GM10266 (cell line): Measurements from ENCODE around the gene CMIP.
"Not testable (repeated sequence)": the region's sequence is repeated elsewhere in the genome, so short reads cannot be mapped to it uniquely, and the experiment has no call there.

ENCODE experiments used
- DNase-seq: peaks from one replicate; pipeline ENCODE4 v3.0.0; 2012; ENCODE audit errors: extremely low spot score
- TF ChIP-seq, protein P1 (sequence below): IDR thresholded peaks from 2 replicates; pipeline ENCODE4 v1.5.1; 2012; ENCODE audit warnings: mild to moderate bottlenecking, low read depth; ENCODE audit not compliant: control insufficient read depth, insufficient read depth; ENCODE audit errors: missing control alignments

Gene CMIP

DNA sequence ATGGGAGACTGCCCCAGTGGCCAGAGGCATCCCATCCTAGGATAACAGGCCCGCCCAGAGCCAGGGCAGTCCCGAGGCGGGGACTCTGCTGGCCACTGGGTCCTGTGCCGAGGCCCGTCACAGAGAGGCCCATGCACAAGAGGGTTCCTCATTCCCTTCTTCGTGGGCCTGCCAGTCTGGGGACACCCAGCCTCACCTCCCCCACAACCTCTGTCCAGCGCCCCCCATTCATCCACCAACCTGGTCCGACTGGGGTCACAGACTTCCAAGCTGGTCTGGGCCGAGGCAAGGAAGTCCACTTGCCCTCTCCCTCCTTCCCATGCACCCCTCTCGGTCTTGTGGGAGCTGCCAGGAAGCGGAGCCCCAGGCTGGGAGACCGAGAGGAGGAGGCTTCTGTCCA, 240.3 kb downstream of the CMIP start:
- no peak for DNase-seq
- TF ChIP-seq, protein P1, sequence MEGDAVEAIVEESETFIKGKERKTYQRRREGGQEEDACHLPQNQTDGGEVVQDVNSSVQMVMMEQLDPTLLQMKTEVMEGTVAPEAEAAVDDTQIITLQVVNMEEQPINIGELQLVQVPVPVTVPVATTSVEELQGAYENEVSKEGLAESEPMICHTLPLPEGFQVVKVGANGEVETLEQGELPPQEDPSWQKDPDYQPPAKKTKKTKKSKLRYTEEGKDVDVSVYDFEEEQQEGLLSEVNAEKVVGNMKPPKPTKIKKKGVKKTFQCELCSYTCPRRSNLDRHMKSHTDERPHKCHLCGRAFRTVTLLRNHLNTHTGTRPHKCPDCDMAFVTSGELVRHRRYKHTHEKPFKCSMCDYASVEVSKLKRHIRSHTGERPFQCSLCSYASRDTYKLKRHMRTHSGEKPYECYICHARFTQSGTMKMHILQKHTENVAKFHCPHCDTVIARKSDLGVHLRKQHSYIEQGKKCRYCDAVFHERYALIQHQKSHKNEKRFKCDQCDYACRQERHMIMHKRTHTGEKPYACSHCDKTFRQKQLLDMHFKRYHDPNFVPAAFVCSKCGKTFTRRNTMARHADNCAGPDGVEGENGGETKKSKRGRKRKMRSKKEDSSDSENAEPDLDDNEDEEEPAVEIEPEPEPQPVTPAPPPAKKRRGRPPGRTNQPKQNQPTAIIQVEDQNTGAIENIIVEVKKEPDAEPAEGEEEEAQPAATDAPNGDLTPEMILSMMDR = no peak

DNA sequence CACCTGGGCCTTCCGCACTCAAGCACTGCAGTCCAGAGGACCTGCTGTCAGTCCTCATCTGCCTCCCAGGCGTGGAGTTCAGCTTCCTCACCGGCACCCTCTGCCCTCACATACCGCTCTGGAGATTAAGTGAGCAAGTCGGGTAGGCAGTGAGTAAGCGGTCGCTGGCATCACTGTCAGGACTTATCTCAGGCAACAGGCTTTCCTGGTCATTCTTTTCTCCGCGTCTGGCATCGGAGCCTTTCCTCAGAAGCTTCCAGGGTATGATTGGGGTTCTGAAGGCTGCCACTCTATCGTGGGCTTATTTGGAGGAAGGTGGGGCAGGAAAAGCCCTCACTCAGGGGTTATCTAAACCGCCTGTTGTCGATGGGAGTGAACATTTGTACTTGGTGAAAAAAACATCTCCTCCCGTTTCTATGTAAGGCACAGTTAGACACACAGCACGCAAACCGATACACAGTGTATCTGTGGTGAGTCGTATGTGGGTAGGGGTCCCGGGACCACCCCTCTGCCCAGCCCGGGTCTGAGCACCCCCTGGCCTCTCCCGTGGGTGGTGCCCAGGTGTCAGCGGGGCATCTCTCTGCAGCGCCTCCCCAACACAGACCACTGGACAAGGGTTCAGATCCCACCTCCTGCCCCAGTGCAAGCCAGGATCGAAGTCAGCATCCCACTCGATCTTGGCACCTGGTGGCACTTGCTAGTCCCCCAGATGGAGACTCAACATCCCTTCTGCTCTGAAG, 242.0 kb downstream of the CMIP start:
- DNase-seq = no peak
- TF ChIP-seq, protein P1 = no peak

DNA sequence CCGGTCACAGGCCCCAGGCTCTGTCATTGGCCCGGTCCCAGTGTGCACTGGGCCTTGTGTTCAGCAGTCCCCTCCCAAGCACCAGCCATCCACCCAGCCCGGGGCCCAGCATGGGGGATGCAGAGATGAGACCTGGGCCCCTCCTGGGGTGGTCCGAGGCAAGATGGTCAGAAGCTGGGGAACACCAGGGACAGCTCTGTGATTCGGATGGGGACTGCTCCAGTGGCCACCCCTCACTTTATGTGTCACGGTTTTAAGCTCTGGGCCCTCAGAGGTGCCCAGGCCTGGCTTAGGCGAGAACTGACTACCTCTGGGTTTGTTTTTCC, 242.5 kb downstream of the CMIP start:
- TF ChIP-seq, protein P1 = no peak
- no peak for DNase-seq

DNA sequence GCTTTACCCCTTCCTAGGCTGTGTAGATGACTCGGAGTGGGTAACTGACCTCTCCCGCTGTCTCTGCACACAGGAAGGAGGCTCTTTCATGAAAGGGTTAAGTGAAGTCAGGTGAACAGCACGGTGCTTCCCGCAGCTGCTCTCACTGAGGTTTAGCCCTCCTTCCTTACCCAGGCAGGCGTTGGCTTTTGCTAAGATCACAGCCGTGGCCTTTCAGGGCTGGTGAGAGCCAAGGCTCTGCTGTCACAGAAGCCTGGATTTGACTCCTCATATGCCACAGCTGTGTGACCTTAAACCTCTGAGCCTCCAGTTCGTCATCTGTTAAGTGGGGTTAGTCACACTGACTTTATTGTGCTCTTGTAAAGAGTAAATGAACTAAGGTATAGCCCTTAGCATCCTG, 243.6 kb downstream of the CMIP start:
- no peak for DNase-seq
- TF ChIP-seq, protein P1 = no peak

DNA sequence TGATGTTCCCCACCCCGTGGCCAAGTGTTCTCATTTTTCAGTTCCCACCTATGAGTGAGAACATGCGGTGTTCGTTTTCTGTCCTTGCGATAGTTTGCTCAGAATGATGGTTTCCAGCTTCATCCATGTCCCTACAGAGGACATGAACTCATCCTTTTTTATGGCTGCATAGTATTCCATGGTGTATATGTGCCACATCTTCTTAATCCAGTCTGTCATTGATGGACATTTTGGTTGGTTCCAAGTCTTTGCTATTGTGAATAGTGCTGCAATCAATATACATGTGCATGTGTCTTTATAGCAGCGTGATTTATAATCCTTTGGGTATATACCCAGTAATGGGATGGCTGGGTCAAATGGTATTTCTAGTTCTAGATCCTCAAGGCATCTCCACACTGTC, 244.2 kb downstream of the CMIP start:
- not testable (repeated sequence) for DNase-seq

DNA sequence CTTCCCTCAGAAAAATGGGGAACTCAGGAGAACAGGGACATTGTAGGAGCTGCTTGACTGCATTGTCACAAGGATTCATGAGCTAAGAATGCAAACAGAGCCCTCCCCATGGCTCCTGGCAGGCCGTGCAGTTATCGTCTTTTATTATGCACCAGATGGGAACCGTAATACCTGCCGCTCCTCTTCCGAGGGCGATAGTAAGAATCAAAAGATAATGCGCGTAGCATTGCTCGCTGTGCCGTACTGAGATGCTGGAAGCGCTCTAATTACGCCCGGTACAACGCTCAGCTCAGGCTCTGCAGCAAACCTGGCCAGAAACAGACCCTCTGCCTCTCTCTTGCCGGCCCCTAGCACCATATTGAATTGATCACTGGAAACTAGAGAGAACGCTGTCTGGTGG, 247.4 kb downstream of the CMIP start:
- TF ChIP-seq, protein P1 = no peak
- DNase-seq = no peak

DNA sequence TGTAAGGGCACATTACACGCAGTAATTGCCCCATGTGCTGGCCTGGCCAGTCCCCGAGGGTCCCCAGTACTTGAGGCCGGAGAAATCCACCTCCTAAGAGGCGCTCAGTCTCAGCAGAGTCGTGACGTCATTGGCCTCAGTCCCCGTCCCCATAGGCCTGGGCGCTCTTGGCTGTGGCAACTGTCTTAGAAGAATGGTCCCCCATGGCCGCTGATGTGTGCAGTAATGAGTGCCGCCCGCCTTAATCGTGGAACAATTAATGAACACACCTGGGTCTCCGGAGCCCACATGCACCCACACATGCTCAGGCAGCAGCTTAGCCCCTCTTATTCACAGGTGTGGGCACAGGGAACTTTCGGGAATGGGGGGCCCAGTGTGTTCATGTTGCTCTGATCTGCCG, 248.0 kb downstream of the CMIP start:
- no peak for DNase-seq
- TF ChIP-seq, protein P1 = no peak
